Measurements from ENCODE around the gene PLEKHB2. TPM values are rescaled to one million over a fixed set of nuclear protein-coding genes. Genes with fewer than 3 reads are reported as not detected.

PLEKHB2 gene, protein sequence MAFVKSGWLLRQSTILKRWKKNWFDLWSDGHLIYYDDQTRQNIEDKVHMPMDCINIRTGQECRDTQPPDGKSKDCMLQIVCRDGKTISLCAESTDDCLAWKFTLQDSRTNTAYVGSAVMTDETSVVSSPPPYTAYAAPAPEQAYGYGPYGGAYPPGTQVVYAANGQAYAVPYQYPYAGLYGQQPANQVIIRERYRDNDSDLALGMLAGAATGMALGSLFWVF
- 38.8 and 40.9 TPM in 2 replicates for total RNA-seq
- long read RNA-seq, full-length matches to known transcripts = 54 of 200 reads
- long read RNA-seq, partial matches to known transcripts = 4 of 200 reads
- long read RNA-seq, other reads (novel, unspliced or antisense) = 142 of 200 reads

DNA sequence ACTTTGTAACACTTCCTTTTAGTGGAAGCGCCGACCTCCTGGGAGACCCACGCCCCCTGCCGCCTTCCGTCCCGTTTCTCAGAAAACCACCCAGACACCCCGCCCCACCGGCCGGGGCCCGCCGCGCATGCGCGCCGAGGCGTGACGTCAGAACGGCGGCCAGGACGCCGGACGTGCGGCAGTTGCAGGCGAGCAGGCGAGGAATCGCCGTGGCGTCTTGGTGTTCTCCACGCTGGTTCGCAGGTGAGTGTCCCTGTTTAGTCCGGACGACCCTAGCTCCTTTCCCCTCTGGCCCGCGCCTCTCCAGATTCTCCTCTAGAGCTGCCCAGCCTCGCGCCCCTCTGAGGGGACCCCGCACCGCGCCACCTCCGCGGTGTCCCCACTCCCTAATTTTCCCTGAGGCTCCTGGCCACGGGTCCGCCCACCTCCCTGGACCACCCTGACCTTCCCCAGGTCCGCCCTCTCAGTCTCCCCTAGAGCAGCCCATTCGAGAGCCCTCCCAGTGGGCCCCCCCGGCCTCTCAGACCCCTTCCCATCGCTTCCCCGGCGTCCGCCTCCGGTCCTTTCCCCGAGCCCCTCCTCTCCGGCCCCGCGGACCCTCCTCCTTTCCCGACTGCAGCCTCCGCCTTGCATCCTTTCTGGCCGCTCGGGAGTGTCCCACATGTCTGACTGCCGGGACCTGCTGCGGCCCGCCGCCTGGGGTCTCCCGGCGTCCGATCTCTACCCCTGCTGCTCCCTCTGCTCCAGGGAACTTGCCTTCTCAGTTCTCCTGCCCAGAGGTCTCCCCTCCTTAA is at the start of gene PLEKHB2:
PLEKHB2 (plus strand) TSS at position 181 of the 794 bp plus-strand sequence. CDS start 15,606 bp downstream, outside the sequence.
- DNase-seq (ENCODE audit: low spot score, unreplicated experiment) = peak; percentile 93
- TF ChIP-seq CTCF (IDR thresholded peaks at IDR 0.05; ENCODE audit: unreplicated experiment) = peak; percentile 48
- no peaks in the 10 kb centered on the region for H3K9me3 Mint-ChIP-seq (ENCODE audit: low read depth)
- H3K27me3 Mint-ChIP-seq = no peaks in the 10 kb centered on the region
- peaks cover 17% of the 10 kb centered on the region for H3K4me1 Mint-ChIP-seq (ENCODE audit: low read depth)
- H3K4me3 Mint-ChIP-seq (ENCODE audit: low read depth) = peak within 1 kb of the TSS; percentile 85
- peaks cover 2% of the 10 kb centered on the region for H3K36me3 Mint-ChIP-seq (ENCODE audit: insufficient read depth)
- H3K27ac Mint-ChIP-seq = peak within 1 kb of the TSS; percentile 96

DNA sequence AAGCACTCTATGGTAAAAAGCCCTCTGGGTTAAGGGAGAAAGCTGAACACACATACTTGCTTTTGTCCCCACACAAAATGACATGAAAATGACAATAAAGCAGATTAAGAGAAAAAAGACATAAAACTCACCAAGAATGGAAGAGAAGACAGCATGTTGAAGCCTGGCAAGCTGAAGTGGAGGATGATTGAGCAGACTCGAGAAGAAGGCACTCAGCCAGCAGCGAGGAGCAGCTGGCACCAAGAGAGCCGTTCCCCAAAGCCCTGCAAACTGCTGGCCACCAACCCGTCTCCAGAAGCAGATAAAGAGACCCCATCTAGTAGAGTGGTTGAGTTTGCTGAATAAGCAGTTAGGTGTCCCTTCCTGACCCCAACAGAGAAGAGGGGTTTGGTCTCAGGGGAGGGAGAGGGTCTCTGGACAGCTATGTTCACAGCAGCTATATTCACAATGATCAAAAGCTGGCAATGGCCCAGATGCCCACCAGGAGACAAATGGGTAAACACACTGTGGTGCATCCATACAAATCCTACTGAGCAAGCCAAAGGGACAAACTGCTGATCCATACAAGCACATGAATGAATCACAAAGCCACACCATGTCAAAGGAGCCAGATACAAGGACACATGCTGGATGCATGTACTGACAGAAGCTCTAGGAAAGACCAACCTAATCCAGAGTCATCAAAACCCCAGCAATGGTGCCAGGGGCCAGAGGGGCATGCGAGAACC is 48.8 kb upstream of the PLEKHB2 start:
- no peak for DNase-seq (ENCODE audit: low spot score, unreplicated experiment)
- H3K4me3 Mint-ChIP-seq (ENCODE audit: low read depth) = no peak overlapping the region
- H3K4me1 Mint-ChIP-seq (ENCODE audit: low read depth) = no peaks in the 10 kb centered on the region
- no peaks in the 10 kb centered on the region for H3K9me3 Mint-ChIP-seq (ENCODE audit: low read depth)
- H3K27ac Mint-ChIP-seq = peak overlapping the region; percentile 30
- peaks cover 29% of the 10 kb centered on the region for H3K36me3 Mint-ChIP-seq (ENCODE audit: insufficient read depth)
- H3K27me3 Mint-ChIP-seq = no peaks in the 10 kb centered on the region
- no peak for TF ChIP-seq CTCF (IDR thresholded peaks at IDR 0.05; ENCODE audit: unreplicated experiment)

DNA sequence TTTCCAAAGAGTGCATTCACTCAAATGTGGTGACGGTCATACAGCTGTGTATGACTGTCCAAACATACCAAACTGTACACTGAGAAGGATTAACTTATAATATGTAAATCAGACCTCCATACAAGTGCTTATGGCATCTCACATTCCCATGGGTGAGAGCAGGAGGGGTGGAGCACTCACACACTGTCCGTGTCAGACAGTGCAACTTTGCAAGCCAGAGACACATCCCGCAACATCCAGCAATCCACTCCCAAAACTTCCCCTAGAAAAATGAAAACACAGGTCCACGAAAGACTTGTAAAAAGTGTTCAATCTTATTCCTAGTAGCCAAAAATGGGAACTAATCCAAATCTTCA is 48.2 kb upstream of the PLEKHB2 start:
- no peaks in the 10 kb centered on the region for H3K27me3 Mint-ChIP-seq
- no peak for DNase-seq (ENCODE audit: low spot score, unreplicated experiment)
- no peak for TF ChIP-seq CTCF (IDR thresholded peaks at IDR 0.05; ENCODE audit: unreplicated experiment)
- H3K4me1 Mint-ChIP-seq (ENCODE audit: low read depth) = peaks cover 2% of the 10 kb centered on the region
- H3K27ac Mint-ChIP-seq = peak overlapping the region; percentile 19
- H3K4me3 Mint-ChIP-seq (ENCODE audit: low read depth) = no peak overlapping the region
- H3K9me3 Mint-ChIP-seq (ENCODE audit: low read depth) = no peaks in the 10 kb centered on the region
- H3K36me3 Mint-ChIP-seq (ENCODE audit: insufficient read depth) = peaks cover 27% of the 10 kb centered on the region

DNA sequence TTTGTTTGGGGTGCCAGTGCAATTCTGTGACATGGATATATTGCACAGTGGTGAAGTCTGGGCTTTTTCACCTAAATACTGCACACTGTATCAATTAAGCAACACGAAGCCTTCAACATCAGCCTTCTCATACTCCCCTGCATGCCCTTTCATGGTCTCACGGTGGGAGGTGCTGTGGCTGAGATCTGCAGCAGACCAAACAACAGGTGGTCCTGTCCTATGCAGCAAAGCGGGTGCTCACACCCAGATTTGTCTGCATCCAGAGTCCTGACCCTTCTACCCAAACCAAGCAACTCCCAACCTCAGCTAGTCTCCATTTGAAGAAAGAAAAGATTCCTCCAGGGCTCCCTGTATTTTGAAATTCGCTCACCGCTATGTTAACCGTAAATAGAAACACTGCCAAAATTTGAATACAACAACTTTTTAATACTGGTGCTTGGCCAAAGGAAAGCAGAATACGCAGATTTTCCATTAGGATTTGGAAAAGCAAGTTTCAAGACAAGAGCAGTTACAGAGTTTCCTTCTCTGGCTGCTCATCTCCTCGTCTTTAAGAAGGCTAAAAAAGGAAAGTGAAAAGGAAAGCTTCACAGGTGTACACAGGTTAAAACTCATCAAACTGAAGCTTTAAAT is 46.8 kb upstream of the PLEKHB2 start:
- DNase-seq (ENCODE audit: low spot score, unreplicated experiment) = no peak
- no peak for TF ChIP-seq CTCF (IDR thresholded peaks at IDR 0.05; ENCODE audit: unreplicated experiment)
- Mint-ChIP-seq H3K9me3 (ENCODE audit: low read depth) (no peaks in the 10 kb centered on the region), H3K27ac (no peak overlapping the region), H3K4me1 (ENCODE audit: low read depth) (peaks cover 6% of the 10 kb centered on the region), H3K27me3 (no peaks in the 10 kb centered on the region), H3K36me3 (ENCODE audit: insufficient read depth) (peaks cover 23% of the 10 kb centered on the region), H3K4me3 (ENCODE audit: low read depth) (no peak overlapping the region)

- Mint-ChIP-seq H3K4me3 (ENCODE audit: low read depth) (no peak overlapping the region), H3K27me3 (no peaks in the 10 kb centered on the region), H3K4me1 (ENCODE audit: low read depth) (peaks cover 6% of the 10 kb centered on the region), H3K9me3 (ENCODE audit: low read depth) (no peaks in the 10 kb centered on the region), H3K36me3 (ENCODE audit: insufficient read depth) (peaks cover 25% of the 10 kb centered on the region), H3K27ac (no peak overlapping the region)
- no peak for TF ChIP-seq CTCF (IDR thresholded peaks at IDR 0.05; ENCODE audit: unreplicated experiment)
- DNase-seq (ENCODE audit: low spot score, unreplicated experiment) = no peak
Observed at GRCh38 chr2:131058920-131059319, 46.2 kb upstream of the PLEKHB2 start.
